Endothelial cell of umbilical vein (primary cell): Measurements from ENCODE around the gene MT1H. TPM values are rescaled to one million over a fixed set of nuclear protein-coding genes. Genes with fewer than 3 reads are reported as not detected.

ENCODE experiments used
- BruUV-seq: library from RNA; stranded (reverse); fragments of 400-500 nt; replicated peaks from 2 replicates; lab custom pipeline; 2021; lab: Mats Ljungman, UMichigan
- CTCF ChIA-PET: fragments of 300-600, 350-600 bp; sonication (Branson Sonifier 250); formaldehyde crosslinking; loops from one replicate; lab custom pipeline; 2021; ENCODE audit warnings: antibody characterized with exemption, inconsistent platforms; lab: Charles Lee
- POLR2A ChIA-PET: fragments of 300-600, 350-600 bp; sonication (Branson Sonifier 250); formaldehyde crosslinking; loops from one replicate; lab custom pipeline; 2021; ENCODE audit warnings: antibody characterized with exemption, inconsistent platforms; lab: Charles Lee
- DNase-seq: peaks from one replicate; pipeline ENCODE4 v3.0.0-alpha.2; 2011; ENCODE audit warnings: low read depth, low spot score
- FAIRE-seq: peaks from 2 replicates; lab custom pipeline; 2011; peaks lifted over from hg19 to GRCh38; lab: Jason Lieb, UNC
- H2AFZ ChIP-seq: 2 replicates; pipeline ENCODE4 v1.6.0; 2012; ENCODE audit warnings: low read depth, low read length, control low read depth, inconsistent platforms
- H3K27ac ChIP-seq: 2 replicates; pipeline ENCODE4 v1.5.1; 2011; ENCODE audit warnings: low read depth, mild to moderate bottlenecking, control low read depth, low read length, moderate library complexity; ENCODE audit not compliant: insufficient read depth
- H3K27me3 ChIP-seq, 2 experiments: 2 replicates each; pipeline versions ENCODE4 v1.6.0 to v1.6.1; 2011; ENCODE audit warnings: low read length in 2 of 2, mixed read lengths in 1 of 2; ENCODE audit not compliant: control insufficient read depth in 2 of 2, insufficient read depth in 2 of 2
- H3K36me3 ChIP-seq, 2 experiments: 2 replicates in 1 of 2; 3 replicates in 1 of 2; pipeline ENCODE4 v1.5.1; 2011; ENCODE audit warnings: low read length in 2 of 2, mild to moderate bottlenecking in 1 of 2, moderate library complexity in 1 of 2; ENCODE audit not compliant: control insufficient read depth in 2 of 2, insufficient read depth in 2 of 2; ENCODE audit errors: extremely low read depth in 1 of 2
- H3K4me1 ChIP-seq: 3 replicates; pipeline ENCODE4 v1.5.1; 2011; ENCODE audit warnings: mild to moderate bottlenecking, low read length; ENCODE audit not compliant: control insufficient read depth, insufficient read depth; ENCODE audit errors: extremely low read depth
- H3K4me2 ChIP-seq: 2 replicates; pipeline ENCODE4 v1.6.1; 2011; ENCODE audit warnings: low read length, control low read depth, mixed read lengths; ENCODE audit not compliant: insufficient read depth
- H3K4me3 ChIP-seq, 3 experiments: fragments of 200-600 bp in 1 of 3; sonication (generic), shearing (Covaris generic) in 1 of 3; replicated peaks in 1 of 3; 2 replicates each; pipeline ENCODE4 v1.5.1; 2011 to 2016; ENCODE audit warnings: control low read depth in 3 of 3, low read length in 3 of 3, mild to moderate bottlenecking in 2 of 3, inconsistent platforms in 1 of 3, low read depth in 1 of 3, moderate library complexity in 1 of 3; ENCODE audit not compliant: insufficient read depth in 1 of 3
- H3K79me2 ChIP-seq: 2 replicates; pipeline ENCODE4 v1.6.0; 2012; ENCODE audit warnings: low read length, inconsistent platforms; ENCODE audit not compliant: control insufficient read depth, insufficient read depth
- H3K9ac ChIP-seq: replicated peaks from 2 replicates; pipeline ENCODE3; 2011; ENCODE audit warnings: low read length, control low read depth; ENCODE audit not compliant: insufficient read depth; ENCODE audit errors: extremely low read depth
- H3K9me1 ChIP-seq: replicated peaks from 3 replicates; pipeline ENCODE4 v1.6.0; 2011; ENCODE audit warnings: mild to moderate bottlenecking, low read length; ENCODE audit not compliant: control insufficient read depth, insufficient read depth; ENCODE audit errors: extremely low read depth
- H3K9me3 ChIP-seq: replicated peaks from 2 replicates; pipeline ENCODE4 v1.5.1; 2012; ENCODE audit warnings: low read length, inconsistent platforms; ENCODE audit not compliant: control insufficient read depth, insufficient read depth
- H4K20me1 ChIP-seq: replicated peaks from 2 replicates; pipeline ENCODE3; 2011; ENCODE audit warnings: mild to moderate bottlenecking, low read length; ENCODE audit not compliant: control insufficient read depth, insufficient read depth; ENCODE audit errors: extremely low read depth
- CTCF ChIP-seq, 2 donors: IDR thresholded peaks; 1 replicate in 1 of 2; 2 replicates in 1 of 2; pipeline ENCODE4 v1.5.1; 2011; ENCODE audit warnings: low read length in 2 of 2, mild to moderate bottlenecking in 2 of 2, moderate library complexity in 2 of 2, control low read depth in 1 of 2, inconsistent platforms in 1 of 2, low read depth in 1 of 2; ENCODE audit not compliant: insufficient read depth in 1 of 2; ENCODE audit errors: extremely low read depth in 1 of 2
- EZH2 ChIP-seq: IDR thresholded peaks from 2 replicates; pipeline ENCODE4 v1.6.1; 2012; ENCODE audit warnings: borderline replicate concordance, low read depth, mild to moderate bottlenecking, moderate library complexity, low read length, inconsistent platforms; ENCODE audit not compliant: severe bottlenecking
- FOS ChIP-seq: IDR thresholded peaks from 2 replicates; pipeline ENCODE4 v1.6.1; 2011; ENCODE audit warnings: mild to moderate bottlenecking, low read length, moderate library complexity, borderline replicate concordance; ENCODE audit not compliant: insufficient read depth
- GATA2 ChIP-seq: IDR thresholded peaks from 2 replicates; pipeline ENCODE4 v1.7.0; 2011; ENCODE audit warnings: low read depth, mild to moderate bottlenecking, moderate library complexity, mixed read lengths, low read length; ENCODE audit not compliant: insufficient read length, insufficient read depth
- JUN ChIP-seq: IDR thresholded peaks from 2 replicates; pipeline ENCODE4 v1.6.1; 2011; ENCODE audit warnings: borderline replicate concordance, low read depth; ENCODE audit not compliant: insufficient read length, insufficient read depth
- MAX ChIP-seq: IDR thresholded peaks from 2 replicates; pipeline ENCODE4 v1.6.1; 2011; ENCODE audit not compliant: insufficient read depth, insufficient read length
- MYC ChIP-seq: IDR thresholded peaks from one replicate; pipeline ENCODE4 v1.6.1; 2011; ENCODE audit warnings: mild to moderate bottlenecking, low read depth, low read length
- POLR2A ChIP-seq: IDR thresholded peaks from 2 replicates; pipeline ENCODE4 v1.6.1; 2012; ENCODE audit warnings: low read depth, mild to moderate bottlenecking, control low read depth, low read length
- POLR2AphosphoS5 ChIP-seq: IDR thresholded peaks from 2 replicates; pipeline ENCODE4 v1.6.1; 2012; ENCODE audit warnings: low read depth, mild to moderate bottlenecking, control low read depth, low read length, moderate library complexity; ENCODE audit not compliant: insufficient read depth
- dilution Hi-C: fragments of 300-500 bp; cut with MboI; formaldehyde crosslinking; loops from one replicate; pipeline ENCODE4 v1.15.0; 2019; ENCODE audit warnings: low sequenced_read_pairs; ENCODE audit not compliant: extremely low pct_ligation_motif_present
- intact Hi-C: fragments of 100-400 bp; cut with micrococcal nuclease; formaldehyde crosslinking; loops from one replicate; pipeline ENCODE4 v1.10.0; 2022
- polyA plus RNA-seq, 4 experiments: library from polyadenylated mRNA; depleted of rRNA in 3 of 4; stranded (reverse) in 3 of 4; unstranded in 1 of 4; fragments of >200 nt; gene quantifications; 2 replicates each; pipeline versions ENCODE4 v1.2.1 to v1.2.3, GENCODE V29; 2011 to 2012; ENCODE audit warnings: missing spikeins in 1 of 4
- total RNA-seq: library from RNA; stranded (reverse); gene quantifications from 2 replicates; pipeline ENCODE4 v1.2.3, GENCODE V29; 2021

MT1H gene
- total and polyA plus RNA-seq, 2 donors (not counting 3 experiments of a cell fraction or from before 2014, with no cell fraction given), result not detected

- H4K20me1 ChIP-seq, result no peaks in the 10 kb centered on the region
- dilution Hi-C loops (no loop called here), intact Hi-C loops (no loop called here)
- no peak overlapping the region for H3K9ac ChIP-seq
- no peak overlapping the region for H2AFZ ChIP-seq
- TF ChIP-seq EZH2 (peak; percentile 50), GATA2 (no peak)
- CTCF ChIA-PET, result interaction anchor here (1.3 kb wide), 1 partner anchor 32 kb away, joined by 5 read pairs; no protein-coding TSS in a partner anchor
- peaks cover 69 to 83% of the 10 kb centered on the region in 2 experiments for H3K27me3 ChIP-seq
- no peak overlapping the region for H3K4me2 ChIP-seq
- no TSS peak for BruUV-seq
- no peaks in the 10 kb centered on the region for H3K79me2 ChIP-seq
- POLR2A ChIA-PET, result no interaction called here
- H3K9me1 ChIP-seq, result no peaks in the 10 kb centered on the region
- no peak for FAIRE-seq
- no peaks in the 10 kb centered on the region for H3K4me1 ChIP-seq
- H3K4me3 ChIP-seq, result no peak overlapping the region
- no peak for DNase-seq
- no peaks in the 10 kb centered on the region for H3K9me3 ChIP-seq
- no peaks in the 10 kb centered on the region for H3K36me3 ChIP-seq
- no peak overlapping the region for H3K27ac ChIP-seq
Measured at GRCh38 chr16:56669840-56670619, 416 bp downstream of the MT1H start.

- TF ChIP-seq MAX (no peak), CTCF (IDR thresholded peaks at IDR 0.05; ENCODE audit: extremely low read depth in 1 of 2, insufficient read depth in 1 of 2, low read depth in 1 of 2, low read length in 2 of 2) (no peak), EZH2 (no peak), FOS (no peak), MYC (no peak), JUN (no peak), POLR2A (no peak), GATA2 (no peak), POLR2AphosphoS5 (no peak)
- peaks cover 70 to 85% of the 10 kb centered on the region in 2 experiments for H3K27me3 ChIP-seq
- H3K4me2 ChIP-seq, result no peak overlapping the region
- H3K4me3 ChIP-seq, result no peak overlapping the region
- dilution Hi-C loops (no loop called here), intact Hi-C loops (no loop called here)
- no peaks in the 10 kb centered on the region for H4K20me1 ChIP-seq
- CTCF ChIA-PET, result interaction anchor here (1.3 kb wide), 1 partner anchor 31 kb away, joined by 5 read pairs; no protein-coding TSS in a partner anchor
- no peak overlapping the region for H3K9ac ChIP-seq
- no peak for FAIRE-seq
- POLR2A ChIA-PET, result no interaction called here
- no peaks in the 10 kb centered on the region for H3K36me3 ChIP-seq
- no peak overlapping the region for H3K27ac ChIP-seq
- no peak for DNase-seq
- H2AFZ ChIP-seq, result no peak overlapping the region
- no peaks in the 10 kb centered on the region for H3K79me2 ChIP-seq
- no peaks in the 10 kb centered on the region for H3K4me1 ChIP-seq
- no peaks in the 10 kb centered on the region for H3K9me3 ChIP-seq
- H3K9me1 ChIP-seq, result no peaks in the 10 kb centered on the region
- BruUV-seq, result no TSS peak
Measured at GRCh38 chr16:56670620-56670934, 963 bp downstream of the MT1H start.
